Measurements from ENCODE around the gene CETN3.

DNA sequence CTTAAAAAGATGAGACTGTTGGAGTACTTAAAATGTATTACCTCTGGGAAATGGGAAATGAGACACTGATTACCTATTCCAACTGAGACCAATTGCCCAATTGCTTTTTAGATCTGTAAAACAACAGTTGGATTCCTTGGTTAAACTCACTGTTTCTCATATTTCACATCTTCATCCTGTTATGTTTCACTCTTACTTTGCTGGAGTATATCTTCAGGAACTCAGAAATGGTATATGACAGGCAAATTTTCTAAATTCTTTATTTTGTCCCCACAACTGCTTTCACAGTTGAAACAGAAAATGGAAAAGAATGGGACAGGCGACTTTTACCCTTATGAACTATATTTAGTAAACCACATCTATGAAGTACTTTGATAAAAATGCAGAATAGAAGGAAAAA lies 8.7 kb upstream of the CETN3 start:
- TF ChIP-seq ZNF354B (CRISPR knock-in tag; IDR thresholded peaks at IDR 0.05) (no peak), ZSCAN25 (CRISPR knock-in tag; IDR thresholded peaks at IDR 0.05) (no peak), RFX5 (IDR thresholded peaks at IDR 0.05; ENCODE audit: low read depth, low read length) (no peak), KLF6 (CRISPR knock-in tag; IDR thresholded peaks at IDR 0.05) (no peak)

Data from HepG2 (cell line).